ENCODE data around the gene SRF. TPM values are rescaled to one million over a fixed set of nuclear protein-coding genes. Genes with fewer than 3 reads are reported as not detected.
A peak's percentile ranks its signal among the peaks of the same experiment; 100 is the strongest.

The SRF gene
- total RNA-seq, 2 experiments from 2014 or later = 22.8 to 23.7 TPM

DNA sequence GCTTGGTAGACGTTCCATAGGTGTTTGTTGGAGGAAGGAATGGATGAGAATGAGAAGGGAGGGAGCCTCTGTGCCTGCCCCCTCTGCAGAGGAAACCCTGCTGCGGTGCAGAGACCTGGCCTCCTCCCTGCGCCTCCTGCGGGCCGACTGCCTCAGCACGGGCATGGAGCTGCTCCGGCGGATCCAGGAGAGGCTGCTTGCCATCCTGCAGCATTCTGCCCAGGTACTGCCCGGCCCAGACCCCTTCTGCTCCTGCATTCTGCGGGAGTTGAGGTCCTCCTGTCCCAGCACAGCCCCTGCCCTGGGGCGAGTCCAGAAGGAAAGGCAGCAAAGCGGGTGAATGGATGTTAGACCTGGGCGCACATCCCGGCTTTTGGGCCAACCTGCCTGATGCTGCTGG lies 52.1 kb downstream of the SRF start:
- H3K4me1 ChIP-seq (ENCODE audit: insufficient read depth, low read length) = peaks cover 67% of the 10 kb centered on the region
- H3K36me3 ChIP-seq (ENCODE audit: insufficient read depth, low read length) = peaks cover 16% of the 10 kb centered on the region
- H3K27ac ChIP-seq (ENCODE audit: low read depth in 1 of 2, low read length in 2 of 2) = peak overlapping the region; percentile 96 to 98
- POLR2A ChIA-PET = interaction anchor here (0.8 kb wide), 1 partner anchor 15 kb away, joined by 3 read pairs; no protein-coding TSS in a partner anchor
- intact Hi-C loops (cut with DNase I, micrococcal nuclease) = loop anchor here in 1 of 2 experiments (5.0 kb wide), 2 partner anchors 36 to 51 kb away; partner anchors contain the start of gene SRF
- no peaks in the 10 kb centered on the region for H3K27me3 ChIP-seq (ENCODE audit: control insufficient read depth in 1 of 2, insufficient read depth in 2 of 2, low read length in 2 of 2)
- Mint-ChIP-seq H3K9me3 (no peaks in the 10 kb centered on the region), H3K27me3 (no peaks in the 10 kb centered on the region), H3K4me1 (ENCODE audit: low read depth) (peaks cover 67% of the 10 kb centered on the region), H3K36me3 (ENCODE audit: low read depth) (peaks cover 53% of the 10 kb centered on the region), H3K4me3 (no peak overlapping the region), H3K27ac (peak overlapping the region; percentile 100)
- ATAC-seq (ENCODE audit: poor library complexity) (no peak), DNase-seq (peak in 2 of 14 experiments; percentile 34 to 38)
- CTCF ChIA-PET = interaction anchor here (1.1 to 1.9 kb wide), 2 partner anchors 48 to 175 kb away, joined by 3 to 4 read pairs; no protein-coding TSS in a partner anchor
- H3K4me3 ChIP-seq (ENCODE audit: low read length) = no peak overlapping the region
- no peaks in the 10 kb centered on the region for H3K9me3 ChIP-seq (ENCODE audit: control insufficient read depth in 1 of 2, insufficient read depth in 1 of 2, low read length in 2 of 2)
- TF ChIP-seq, protein P1, sequence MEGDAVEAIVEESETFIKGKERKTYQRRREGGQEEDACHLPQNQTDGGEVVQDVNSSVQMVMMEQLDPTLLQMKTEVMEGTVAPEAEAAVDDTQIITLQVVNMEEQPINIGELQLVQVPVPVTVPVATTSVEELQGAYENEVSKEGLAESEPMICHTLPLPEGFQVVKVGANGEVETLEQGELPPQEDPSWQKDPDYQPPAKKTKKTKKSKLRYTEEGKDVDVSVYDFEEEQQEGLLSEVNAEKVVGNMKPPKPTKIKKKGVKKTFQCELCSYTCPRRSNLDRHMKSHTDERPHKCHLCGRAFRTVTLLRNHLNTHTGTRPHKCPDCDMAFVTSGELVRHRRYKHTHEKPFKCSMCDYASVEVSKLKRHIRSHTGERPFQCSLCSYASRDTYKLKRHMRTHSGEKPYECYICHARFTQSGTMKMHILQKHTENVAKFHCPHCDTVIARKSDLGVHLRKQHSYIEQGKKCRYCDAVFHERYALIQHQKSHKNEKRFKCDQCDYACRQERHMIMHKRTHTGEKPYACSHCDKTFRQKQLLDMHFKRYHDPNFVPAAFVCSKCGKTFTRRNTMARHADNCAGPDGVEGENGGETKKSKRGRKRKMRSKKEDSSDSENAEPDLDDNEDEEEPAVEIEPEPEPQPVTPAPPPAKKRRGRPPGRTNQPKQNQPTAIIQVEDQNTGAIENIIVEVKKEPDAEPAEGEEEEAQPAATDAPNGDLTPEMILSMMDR (IDR thresholded peaks at IDR 0.05) = no peak

DNA sequence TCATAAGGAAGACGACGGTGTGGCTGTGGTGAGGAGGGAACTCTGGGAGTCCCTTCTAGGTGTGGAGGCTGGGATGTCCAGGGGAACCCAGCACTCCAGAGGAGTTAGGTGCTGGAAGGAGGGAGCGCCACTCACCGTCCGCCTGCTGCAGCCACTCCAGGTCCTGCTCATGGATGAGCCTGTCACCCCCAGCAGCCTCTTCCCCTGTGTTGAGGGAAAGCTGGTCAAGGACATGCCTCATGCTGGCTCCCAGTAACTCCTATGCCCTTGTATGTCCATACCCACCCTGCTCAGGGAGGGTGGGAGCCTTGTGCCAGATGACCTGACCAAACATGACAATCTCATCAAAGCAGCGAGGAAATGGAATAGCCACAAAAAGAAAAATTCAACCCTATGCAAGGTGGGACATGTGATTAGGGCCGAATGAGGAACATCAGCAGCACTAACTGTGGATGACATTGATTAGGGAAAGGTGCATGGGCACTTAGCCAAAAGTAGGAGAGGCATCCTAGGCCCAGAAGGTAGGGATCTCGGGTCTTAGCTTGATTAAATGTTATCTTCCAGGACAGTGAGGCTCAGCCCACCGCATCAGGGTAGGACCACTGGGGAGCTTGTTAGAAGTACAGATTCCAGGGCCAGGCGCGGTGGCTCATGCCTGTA lies 55.3 kb downstream of the SRF start:
- peak in 1 of 14 experiments; percentile 29 for DNase-seq
- TF ChIP-seq, protein P1 (IDR thresholded peaks at IDR 0.05) = no peak
- H3K36me3 ChIP-seq (ENCODE audit: insufficient read depth, low read length) = peaks cover 8% of the 10 kb centered on the region
- H3K4me3 Mint-ChIP-seq = peak overlapping the region; percentile 71
- H3K27me3 Mint-ChIP-seq = no peaks in the 10 kb centered on the region
- ChIA-PET CTCF (no interaction called here), POLR2A (interaction anchor here (1.5 kb wide), 1 partner anchor 41 kb away, joined by 4 read pairs; no protein-coding TSS in a partner anchor)
- intact Hi-C loops (cut with DNase I, micrococcal nuclease) = no loop called here
- ATAC-seq (ENCODE audit: poor library complexity) = no peak
- H3K4me1 Mint-ChIP-seq (ENCODE audit: low read depth) = peaks cover 62% of the 10 kb centered on the region
- H3K27me3 ChIP-seq (ENCODE audit: control insufficient read depth in 1 of 2, insufficient read depth in 2 of 2, low read length in 2 of 2) = no peaks in the 10 kb centered on the region
- peak overlapping the region; percentile 96 to 98 for H3K27ac ChIP-seq (ENCODE audit: low read depth in 1 of 2, low read length in 2 of 2)
- H3K4me3 ChIP-seq (ENCODE audit: low read length) = no peak overlapping the region
- H3K9me3 Mint-ChIP-seq = no peaks in the 10 kb centered on the region
- H3K27ac Mint-ChIP-seq = peak overlapping the region; percentile 100
- peaks cover 28% of the 10 kb centered on the region for H3K36me3 Mint-ChIP-seq (ENCODE audit: low read depth)
- no peaks in the 10 kb centered on the region for H3K9me3 ChIP-seq (ENCODE audit: control insufficient read depth in 1 of 2, insufficient read depth in 1 of 2, low read length in 2 of 2)
- peaks cover 75% of the 10 kb centered on the region for H3K4me1 ChIP-seq (ENCODE audit: insufficient read depth, low read length)

DNA sequence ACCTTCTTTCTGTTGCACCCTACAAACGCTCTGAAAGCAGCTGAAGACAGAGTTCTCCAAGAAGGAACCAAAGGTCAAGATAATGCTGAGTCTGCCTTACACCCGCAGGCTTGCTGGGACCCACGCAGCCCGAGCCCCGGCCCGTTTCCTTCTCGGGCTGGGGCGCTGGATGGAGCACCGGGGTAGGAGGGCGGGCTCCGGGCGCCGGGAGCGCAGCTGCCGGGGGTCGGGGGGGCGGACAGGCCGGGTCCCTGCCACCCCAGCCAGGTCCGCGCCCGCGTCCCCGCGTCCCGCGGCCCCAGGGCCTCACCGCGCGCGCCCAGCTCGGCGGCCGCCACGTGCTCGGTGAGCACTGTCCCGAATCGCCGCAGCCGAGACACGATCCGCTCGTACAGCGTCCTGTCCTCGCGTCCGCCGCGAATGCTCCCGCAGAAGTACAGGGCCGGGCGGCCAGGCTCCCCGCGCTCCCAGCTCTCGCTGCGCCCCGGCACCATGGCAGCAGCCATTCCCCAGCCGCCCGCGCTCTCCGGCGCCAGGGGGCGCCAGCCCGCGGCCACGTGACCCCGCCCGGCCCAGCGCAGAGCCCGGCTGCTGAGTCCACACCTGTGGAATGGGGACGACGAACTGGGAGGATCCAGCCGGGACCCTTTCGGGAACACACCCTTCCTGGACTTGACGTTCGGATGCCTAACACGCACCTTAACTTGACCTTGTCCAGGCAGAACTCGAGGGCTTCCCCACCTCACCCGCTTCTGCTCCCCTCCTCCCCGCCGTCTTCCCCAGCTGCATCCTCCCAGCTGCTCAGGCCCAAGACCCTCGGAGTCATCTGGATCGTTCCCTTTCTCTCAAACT lies 58.1 kb downstream of the SRF start, which contains the start of gene DNPH1:
DNPH1 (minus strand) TSS at position 531 of the 852 bp plus-strand sequence; CDS start at position 506, 25 bp downstream.
- peak within 1 kb of the TSS; percentile 93 for H3K4me3 Mint-ChIP-seq
- Histone ChIP-seq H3K27me3 (ENCODE audit: control insufficient read depth in 1 of 2, insufficient read depth in 2 of 2, low read length in 2 of 2) (no peaks in the 10 kb centered on the region), H3K27ac (ENCODE audit: low read depth in 1 of 2, low read length in 2 of 2) (peak within 1 kb of the TSS in 1 of 2 donors; percentile 56), H3K36me3 (ENCODE audit: insufficient read depth, low read length) (peaks cover 3% of the 10 kb centered on the region), H3K4me3 (ENCODE audit: low read length) (peak within 1 kb of the TSS; percentile 68), H3K9me3 (ENCODE audit: control insufficient read depth in 1 of 2, insufficient read depth in 1 of 2, low read length in 2 of 2) (no peaks in the 10 kb centered on the region), H3K4me1 (ENCODE audit: insufficient read depth, low read length) (peaks cover 47% of the 10 kb centered on the region)
- CTCF ChIA-PET = interaction anchor here (0.5 to 2.0 kb wide), 29 partner anchors 8 to 1714 kb away, joined by 3 to 18 read pairs (median 4); partner anchors contain the start of genes ABCC10, CRIP3, CUL7 and CUL9
- POLR2A ChIA-PET = interaction anchor here (0.7 to 2.3 kb wide), 13 partner anchors 9 to 483 kb away, joined by 3 to 10 read pairs (median 5); partner anchors contain the start of genes CUL9, TBCC and ZNF318
- H3K36me3 Mint-ChIP-seq (ENCODE audit: low read depth) = peaks cover 9% of the 10 kb centered on the region
- ATAC-seq (ENCODE audit: poor library complexity) (peak; percentile 67), DNase-seq (peak; percentile 60 to 91 (median 78))
- no peaks in the 10 kb centered on the region for H3K9me3 Mint-ChIP-seq
- peaks cover 6% of the 10 kb centered on the region for H3K27me3 Mint-ChIP-seq
- peak within 1 kb of the TSS; percentile 88 for H3K27ac Mint-ChIP-seq
- TF ChIP-seq, protein P1 (IDR thresholded peaks at IDR 0.05) = peak; percentile 90
- H3K4me1 Mint-ChIP-seq (ENCODE audit: low read depth) = peaks cover 44% of the 10 kb centered on the region
- intact Hi-C loops (cut with DNase I, micrococcal nuclease) = loop anchor here in 1 of 2 experiments (1.0 to 2.0 kb wide), 2 partner anchors 47 to 56 kb away; partner anchors contain the start of gene CUL9
